Measurements from ENCODE around the gene SERGEF. TPM values are rescaled to one million over a fixed set of nuclear protein-coding genes. Genes with fewer than 3 reads are reported as not detected.

SERGEF gene
- polyA plus RNA-seq, 2 of the 4 experiments (the other 2 are of a cell fraction): 20.7 to 24.1 TPM

GRCh38 chr11:17792161-17792560 lies 220.7 kb downstream of the SERGEF start:
- no peak for ATAC-seq
- H3K27ac ChIP-seq: no peak overlapping the region
- no peak for TF ChIP-seq JUNB (IDR thresholded peaks at IDR 0.05)
- no peak for TF ChIP-seq GATA3 (IDR thresholded peaks at IDR 0.05; ENCODE audit: borderline replicate concordance)
- no peak for TF ChIP-seq HOXB13 (CRISPR knock-in tag; IDR thresholded peaks at IDR 0.05; ENCODE audit: low read depth)
- no peak for TF ChIP-seq ESRRA (IDR thresholded peaks at IDR 0.05; ENCODE audit: borderline replicate concordance, low read length)
- TF ChIP-seq, protein P1, sequence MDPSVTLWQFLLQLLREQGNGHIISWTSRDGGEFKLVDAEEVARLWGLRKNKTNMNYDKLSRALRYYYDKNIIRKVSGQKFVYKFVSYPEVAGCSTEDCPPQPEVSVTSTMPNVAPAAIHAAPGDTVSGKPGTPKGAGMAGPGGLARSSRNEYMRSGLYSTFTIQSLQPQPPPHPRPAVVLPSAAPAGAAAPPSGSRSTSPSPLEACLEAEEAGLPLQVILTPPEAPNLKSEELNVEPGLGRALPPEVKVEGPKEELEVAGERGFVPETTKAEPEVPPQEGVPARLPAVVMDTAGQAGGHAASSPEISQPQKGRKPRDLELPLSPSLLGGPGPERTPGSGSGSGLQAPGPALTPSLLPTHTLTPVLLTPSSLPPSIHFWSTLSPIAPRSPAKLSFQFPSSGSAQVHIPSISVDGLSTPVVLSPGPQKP (IDR thresholded peaks at IDR 0.05; ENCODE audit: low read depth, low read length): no peak
- no peak for TF ChIP-seq KDM1A (IDR thresholded peaks at IDR 0.05; ENCODE audit: low read depth)
- TF ChIP-seq, protein P2, sequence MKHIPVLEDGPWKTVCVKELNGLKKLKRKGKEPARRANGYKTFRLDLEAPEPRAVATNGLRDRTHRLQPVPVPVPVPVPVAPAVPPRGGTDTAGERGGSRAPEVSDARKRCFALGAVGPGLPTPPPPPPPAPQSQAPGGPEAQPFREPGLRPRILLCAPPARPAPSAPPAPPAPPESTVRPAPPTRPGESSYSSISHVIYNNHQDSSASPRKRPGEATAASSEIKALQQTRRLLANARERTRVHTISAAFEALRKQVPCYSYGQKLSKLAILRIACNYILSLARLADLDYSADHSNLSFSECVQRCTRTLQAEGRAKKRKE (CRISPR knock-in tag; IDR thresholded peaks at IDR 0.05; ENCODE audit: low read depth): no peak
- TF ChIP-seq, protein P3, sequence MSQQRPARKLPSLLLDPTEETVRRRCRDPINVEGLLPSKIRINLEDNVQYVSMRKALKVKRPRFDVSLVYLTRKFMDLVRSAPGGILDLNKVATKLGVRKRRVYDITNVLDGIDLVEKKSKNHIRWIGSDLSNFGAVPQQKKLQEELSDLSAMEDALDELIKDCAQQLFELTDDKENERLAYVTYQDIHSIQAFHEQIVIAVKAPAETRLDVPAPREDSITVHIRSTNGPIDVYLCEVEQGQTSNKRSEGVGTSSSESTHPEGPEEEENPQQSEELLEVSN (IDR thresholded peaks at IDR 0.05; ENCODE audit: borderline replicate concordance, low read depth): no peak
- no peak for TF ChIP-seq ZSCAN20 (CRISPR knock-in tag; IDR thresholded peaks at IDR 0.05)
- TF ChIP-seq HDAC2 (IDR thresholded peaks at IDR 0.05): no peak
- H3K4me2 ChIP-seq: no peak overlapping the region
- no peak overlapping the region for H3K4me3 ChIP-seq
- DNase-seq (ENCODE audit: low read depth in 1 of 2, low spot score in 1 of 2): no peak
- no peaks in the 10 kb centered on the region for H3K9me3 ChIP-seq
- ChIA-PET POLR2A (no interaction called here), CTCF (interaction anchor here (1.2 kb wide), 1 partner anchor 18 kb away, joined by 3 read pairs; no protein-coding TSS in a partner anchor)
- no peak for FAIRE-seq
- WGBS (ENCODE audit: missing lambda C conversion rate): 84% methylated on average over 9 of the region's 9 CpGs
- peaks cover 7% of the 10 kb centered on the region; the same call in 1 of the 3 replicates for H3K4me1 ChIP-seq

GRCh38 chr11:17791144-17791543 lies 221.7 kb downstream of the SERGEF start:
- no peak overlapping the region for H3K27ac ChIP-seq
- H3K4me1 ChIP-seq: peaks cover 7% of the 10 kb centered on the region; the same call in 1 of the 3 replicates
- no peak for FAIRE-seq
- H3K4me2 ChIP-seq: no peak overlapping the region
- no peak for TF ChIP-seq TP53 (CRISPR knock-in tag; IDR thresholded peaks at IDR 0.05)
- TF ChIP-seq ZC3H11A (IDR thresholded peaks at IDR 0.05): no peak
- no peak for TF ChIP-seq NR3C1 (IDR thresholded peaks at IDR 0.05)
- TF ChIP-seq, protein P3 (IDR thresholded peaks at IDR 0.05; ENCODE audit: borderline replicate concordance, low read depth): no peak
- TF ChIP-seq EHF (CRISPR knock-in tag; IDR thresholded peaks at IDR 0.05): no peak
- TF ChIP-seq HEYL (CRISPR knock-in tag; IDR thresholded peaks at IDR 0.05): no peak
- no peak for TF ChIP-seq RNF2 (IDR thresholded peaks at IDR 0.05; ENCODE audit: borderline replicate concordance, low read depth)
- TF ChIP-seq TFCP2L1 (CRISPR knock-in tag; IDR thresholded peaks at IDR 0.05): no peak
- TF ChIP-seq, protein P4, sequence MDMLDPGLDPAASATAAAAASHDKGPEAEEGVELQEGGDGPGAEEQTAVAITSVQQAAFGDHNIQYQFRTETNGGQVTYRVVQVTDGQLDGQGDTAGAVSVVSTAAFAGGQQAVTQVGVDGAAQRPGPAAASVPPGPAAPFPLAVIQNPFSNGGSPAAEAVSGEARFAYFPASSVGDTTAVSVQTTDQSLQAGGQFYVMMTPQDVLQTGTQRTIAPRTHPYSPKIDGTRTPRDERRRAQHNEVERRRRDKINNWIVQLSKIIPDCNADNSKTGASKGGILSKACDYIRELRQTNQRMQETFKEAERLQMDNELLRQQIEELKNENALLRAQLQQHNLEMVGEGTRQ (IDR thresholded peaks at IDR 0.05): no peak
- TF ChIP-seq PHF8 (IDR thresholded peaks at IDR 0.05; ENCODE audit: borderline replicate concordance, low read depth): no peak
- no peak for TF ChIP-seq RFX5 (IDR thresholded peaks at IDR 0.05)
- no peak for TF ChIP-seq HMGXB4 (CRISPR knock-in tag; IDR thresholded peaks at IDR 0.05; ENCODE audit: borderline replicate concordance)
- TF ChIP-seq FOSL2 (IDR thresholded peaks at IDR 0.05): no peak
- no peak for TF ChIP-seq FOSL2 (CRISPR knock-in tag; IDR thresholded peaks at IDR 0.05)
- no peak for TF ChIP-seq ZFP36 (IDR thresholded peaks at IDR 0.05; ENCODE audit: borderline replicate concordance, partially characterized antibody)
- TF ChIP-seq RCOR1 (IDR thresholded peaks at IDR 0.05; ENCODE audit: low read depth, low read length): no peak
- no peak for TF ChIP-seq CBX2 (IDR thresholded peaks at IDR 0.05; ENCODE audit: borderline replicate concordance, low read depth)
- TF ChIP-seq SMC3 (IDR thresholded peaks at IDR 0.05): no peak
- TF ChIP-seq ZSCAN20 (CRISPR knock-in tag; IDR thresholded peaks at IDR 0.05): no peak
- no peak for TF ChIP-seq HOXB5 (CRISPR knock-in tag; IDR thresholded peaks at IDR 0.05)
- TF ChIP-seq, protein P5, sequence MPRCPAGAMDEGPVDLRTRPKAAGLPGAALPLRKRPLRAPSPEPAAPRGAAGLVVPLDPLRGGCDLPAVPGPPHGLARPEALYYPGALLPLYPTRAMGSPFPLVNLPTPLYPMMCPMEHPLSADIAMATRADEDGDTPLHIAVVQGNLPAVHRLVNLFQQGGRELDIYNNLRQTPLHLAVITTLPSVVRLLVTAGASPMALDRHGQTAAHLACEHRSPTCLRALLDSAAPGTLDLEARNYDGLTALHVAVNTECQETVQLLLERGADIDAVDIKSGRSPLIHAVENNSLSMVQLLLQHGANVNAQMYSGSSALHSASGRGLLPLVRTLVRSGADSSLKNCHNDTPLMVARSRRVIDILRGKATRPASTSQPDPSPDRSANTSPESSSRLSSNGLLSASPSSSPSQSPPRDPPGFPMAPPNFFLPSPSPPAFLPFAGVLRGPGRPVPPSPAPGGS (IDR thresholded peaks at IDR 0.05): no peak
- H3K4me3 ChIP-seq: no peak overlapping the region
- no peak for ATAC-seq
- POLR2A ChIA-PET: no interaction called here
- H3K9me3 ChIP-seq: no peaks in the 10 kb centered on the region
- CTCF ChIA-PET: no interaction called here
- DNase-seq (ENCODE audit: low read depth in 1 of 2, low spot score in 1 of 2): no peak

All from A549 (cell line).